Epithelial cell of esophagus (primary cell): ENCODE measurements around the gene ZBTB5.
"Not testable (repeated sequence)": the region's sequence is repeated elsewhere in the genome, so short reads cannot be mapped to it uniquely, and the experiment has no call there.

Experiments
- DNase-seq: peaks from one replicate; pipeline ENCODE4 v3.0.0; 2010; ENCODE audit warnings: low read depth
- H3K4me3 ChIP-seq: 2 replicates; pipeline ENCODE4 v1.5.1; 2011; ENCODE audit warnings: mild to moderate bottlenecking, low read length, control low read depth
- CTCF ChIP-seq: IDR thresholded peaks from 2 replicates; pipeline ENCODE4 v1.5.1; 2011; ENCODE audit warnings: low read depth, mild to moderate bottlenecking, low read length, control low read depth, inconsistent platforms; ENCODE audit not compliant: insufficient read depth; ENCODE audit errors: missing control alignments

Gene ZBTB5

GRCh38 chr9:37468620-37469019, 3.4 kb upstream of the ZBTB5 start:
- DNase-seq = no peak
- TF ChIP-seq CTCF = no peak

GRCh38 chr9:37467530-37467929, 2.3 kb upstream of the ZBTB5 start:
- H3K4me3 ChIP-seq, DNase-seq: not testable (repeated sequence)

More at GRCh38 chr9:37468620-37469019, 3.4 kb upstream of the ZBTB5 start:
- H3K4me3 ChIP-seq = no peak overlapping the region

GRCh38 chr9:37466037-37466709, 923 bp upstream of the ZBTB5 start:
- H3K4me3 ChIP-seq = peak overlapping the region; percentile 96
- peak; percentile 83 for DNase-seq
- TF ChIP-seq CTCF = no peak

- H3K4me3 ChIP-seq = peak overlapping the region; percentile 96
- no peak for TF ChIP-seq CTCF
- peak; percentile 79 for DNase-seq
Observed at GRCh38 chr9:37464426-37465248, 613 bp downstream of the ZBTB5 start.

- DNase-seq = no peak
- TF ChIP-seq CTCF = no peak
- peak overlapping the region; percentile 96 for H3K4me3 ChIP-seq
Observed at GRCh38 chr9:37464006-37464405, 1.2 kb downstream of the ZBTB5 start.

GRCh38 chr9:37456817-37457216, 8.4 kb downstream of the ZBTB5 start:
- H3K4me3 ChIP-seq = no peak overlapping the region
- no peak for TF ChIP-seq CTCF
- DNase-seq = peak; percentile 58

GRCh38 chr9:37455884-37456647, 9.2 kb downstream of the ZBTB5 start:
- TF ChIP-seq CTCF = no peak
- DNase-seq = peak; percentile 62
- no peak overlapping the region for H3K4me3 ChIP-seq
